Left colon (tissue), 2 donors: ENCODE data around the gene HADH. TPM values are rescaled to one million over a fixed set of nuclear protein-coding genes. Genes with fewer than 3 reads are reported as not detected.
A peak's percentile ranks its signal among the peaks of the same experiment; 100 is the strongest.
"Not testable (repeated sequence)": the region's sequence is repeated elsewhere in the genome, so short reads cannot be mapped to it uniquely, and the experiment has no call there.

Experiments
- ATAC-seq: fragments of 200-7000 bp; cut with Tn5 transposase; one replicate; pipeline ENCODE4 v1.9.1; 2020; ENCODE audit warnings: mild to moderate bottlenecking, moderate library complexity
- DNase-seq, 2 donors: peaks; one replicate each; pipeline ENCODE4 v3.0.0-alpha.2; 2020
- intact Hi-C, 2 donors: fragments of 100-400 bp; cut with DNase I in 1 of 2; cut with micrococcal nuclease in 1 of 2; formaldehyde crosslinking; loops; one replicate each; pipeline versions ENCODE4 v1.11.2 to v1.14.0; 2022; cut with DNase I, micrococcal nuclease
- total RNA-seq, 2 donors: library from RNA; stranded (reverse); fragmentation: NEBNext Ultra II Directional; extraction: Animal tissue kit (Norgen Biotek cat#: 25700); gene quantifications; one replicate each; pipeline ENCODE4 v1.2.1, GENCODE V29; 2021
- donor health status: DM: no; HTN: no; CAD: no.
- donor health status: DM: yes; HTN: yes; CAD: no.

The HADH gene
- total RNA-seq, 2 donors from 2014 or later, result 145 to 147 TPM

DNA sequence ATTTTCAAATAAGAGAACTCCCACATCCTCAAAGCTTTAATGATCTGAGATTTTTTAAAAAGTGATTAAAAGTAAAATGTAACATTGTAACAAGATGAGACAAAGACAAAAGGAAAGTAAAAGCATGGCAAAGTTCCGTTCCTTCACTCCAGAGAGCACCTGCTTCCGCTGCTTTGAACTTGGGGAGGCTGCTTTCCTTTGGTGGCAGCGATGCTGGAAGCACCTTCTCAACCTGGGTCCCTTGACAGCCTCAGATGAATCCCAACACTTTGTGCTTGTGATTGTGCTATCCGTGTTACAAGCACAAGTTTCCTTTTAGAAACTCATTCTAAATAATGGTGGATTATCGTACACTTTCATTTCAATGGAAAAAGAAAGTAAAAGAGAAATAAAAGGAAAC, 59.7 kb downstream of the HADH start:
- DNase-seq (no peak), ATAC-seq (no peak)
- intact Hi-C loops, result no loop called here

DNA sequence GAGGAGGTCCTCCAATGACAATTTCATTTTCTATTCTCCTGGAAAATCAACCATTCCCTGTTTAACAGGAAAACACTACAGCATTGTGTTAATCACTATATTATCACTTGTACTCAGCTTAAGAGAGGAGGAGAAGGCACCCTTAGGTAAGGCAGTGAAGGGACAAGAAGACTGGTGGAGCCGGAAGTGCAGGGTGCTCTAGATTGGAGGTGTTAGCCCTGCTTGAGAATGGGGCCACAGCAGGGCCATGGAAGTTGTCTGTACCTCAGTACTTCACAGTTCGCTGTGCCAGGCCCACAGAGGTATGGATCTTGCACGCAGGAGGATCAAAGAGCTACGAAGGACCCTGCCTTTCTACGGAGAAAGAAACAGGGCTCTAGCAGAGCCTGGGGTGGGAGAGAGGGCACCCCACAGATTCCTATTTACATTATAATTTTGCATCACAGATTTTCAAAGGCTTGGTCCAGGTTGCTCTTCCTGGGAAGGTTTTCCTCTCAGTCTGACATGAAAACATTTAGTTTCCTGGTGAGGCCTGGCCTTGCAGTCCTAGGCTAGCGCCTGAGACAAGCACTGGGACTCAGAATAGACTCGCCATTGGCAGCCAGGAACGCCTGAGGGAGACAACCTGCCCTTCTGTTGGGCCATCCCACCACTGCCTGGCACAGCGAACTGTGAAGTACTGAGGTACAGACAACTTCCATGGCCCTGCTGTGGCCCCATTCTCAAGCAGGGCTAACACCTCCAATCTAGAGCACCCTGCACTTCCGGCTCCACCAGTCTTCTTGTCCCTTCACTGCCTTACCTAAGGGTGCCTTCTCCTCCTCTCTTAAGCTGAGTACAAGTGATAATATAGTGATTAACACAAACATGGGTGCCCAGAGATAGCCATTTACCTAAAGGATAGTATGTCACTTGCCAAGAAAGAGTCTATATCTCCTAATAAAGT, 60.8 kb downstream of the HADH start:
- intact Hi-C loops, DNase-seq, ATAC-seq: not testable (repeated sequence)

DNA sequence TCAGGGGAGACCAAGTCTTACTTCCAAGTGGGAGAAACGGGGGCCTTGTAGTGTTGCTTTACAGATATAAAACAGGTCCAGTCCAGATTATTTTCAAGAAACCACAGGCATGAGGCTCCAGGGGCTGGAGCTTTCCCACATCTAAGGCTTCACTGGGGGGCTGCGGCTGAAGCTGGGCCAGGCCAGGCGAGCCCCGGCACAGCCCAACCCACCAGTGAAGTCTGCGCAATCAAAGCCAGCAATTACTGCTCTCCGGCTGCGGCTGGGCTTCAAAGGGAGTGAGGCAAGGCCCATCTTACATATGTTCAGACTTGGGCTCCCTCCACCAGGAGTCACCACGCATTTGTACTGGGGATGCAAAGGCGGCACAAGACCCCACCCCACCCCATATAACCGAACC, 61.7 kb downstream of the HADH start:
- intact Hi-C loops, result no loop called here
- ATAC-seq, result no peak
- no peak for DNase-seq

DNA sequence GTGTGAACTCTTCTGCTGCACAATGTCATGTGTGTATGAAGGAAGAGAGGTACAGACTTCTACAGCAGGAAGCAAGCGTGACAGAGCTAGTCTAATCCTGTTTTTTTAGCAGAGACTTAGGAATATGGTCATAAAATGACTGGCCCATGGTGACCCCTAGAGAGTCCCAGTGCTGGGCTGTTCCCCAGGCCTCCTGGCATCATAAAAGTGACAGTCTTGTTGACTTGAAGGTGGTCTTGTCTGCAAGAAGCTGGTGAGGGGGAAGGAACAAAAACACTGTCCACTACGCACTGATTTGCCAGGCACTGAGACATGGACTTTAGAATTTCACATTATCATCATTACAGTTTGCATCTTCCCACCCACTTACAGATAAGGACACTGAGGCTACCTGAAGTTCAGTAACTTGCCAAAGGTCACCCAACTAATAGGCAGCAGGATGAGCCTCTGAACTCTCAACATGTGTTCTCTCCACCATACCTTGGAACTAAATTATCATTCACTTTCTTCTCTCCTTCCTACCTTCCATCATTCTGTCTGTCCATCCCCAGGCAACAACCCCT, 63.0 kb downstream of the HADH start:
- ATAC-seq (no peak), DNase-seq (no peak)
- intact Hi-C loops, result no loop called here

DNA sequence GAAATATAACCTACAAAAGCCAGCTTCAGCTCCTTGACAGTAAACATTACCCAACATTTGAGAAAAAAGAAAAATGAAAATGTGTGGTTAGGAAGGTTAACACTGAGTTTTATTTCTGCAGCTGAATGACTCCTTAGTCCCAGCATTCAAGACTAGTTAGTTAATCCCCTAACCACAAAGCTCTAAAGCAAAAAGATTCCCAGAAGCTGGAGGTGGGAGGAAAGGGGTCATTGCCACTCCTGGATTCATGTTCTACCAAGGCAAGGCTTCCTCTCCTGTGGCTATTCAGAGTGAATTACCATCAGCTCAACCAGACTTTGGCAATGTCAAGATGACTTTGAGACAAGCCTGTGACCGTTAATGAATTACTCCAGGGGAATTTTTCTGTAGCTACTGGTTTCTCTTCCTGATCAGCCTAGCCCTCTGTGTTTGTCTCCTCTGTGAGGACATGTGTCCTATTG, 63.6 kb downstream of the HADH start:
- no peak for DNase-seq
- no peak for ATAC-seq
- intact Hi-C loops, result no loop called here

DNA sequence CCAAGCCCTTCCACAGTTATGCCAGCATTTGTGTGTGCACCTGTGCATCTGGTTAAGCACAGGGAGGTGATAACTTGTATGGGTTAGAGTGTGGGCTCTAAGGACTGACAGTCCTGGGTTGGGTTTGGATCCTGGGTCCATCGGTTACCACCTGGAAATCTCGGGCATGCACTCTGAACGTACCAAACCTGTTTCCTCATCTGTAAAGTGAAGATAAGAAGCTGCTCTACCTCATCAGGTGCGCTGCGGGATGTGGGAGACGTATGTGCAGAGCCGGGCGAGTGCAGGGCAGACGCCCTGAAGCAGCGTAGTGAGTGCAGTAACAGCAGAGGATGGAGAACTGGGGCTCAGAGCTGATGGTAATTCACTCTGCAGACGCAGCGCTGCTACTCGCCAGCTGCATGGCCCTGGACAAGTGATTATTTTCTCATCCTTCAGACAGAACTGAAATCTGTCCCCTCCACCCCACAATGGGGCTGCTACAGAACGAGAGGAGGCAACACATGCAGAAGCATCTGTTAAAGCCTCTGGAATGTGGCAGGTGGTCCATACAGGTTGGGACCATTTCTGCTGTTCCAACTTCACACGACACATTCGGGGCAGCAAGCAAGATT, 64.4 kb downstream of the HADH start:
- ATAC-seq, result peak; percentile 45
- DNase-seq, result peak in 1 of 2 donors; percentile 9
- intact Hi-C loops, result no loop called here

DNA sequence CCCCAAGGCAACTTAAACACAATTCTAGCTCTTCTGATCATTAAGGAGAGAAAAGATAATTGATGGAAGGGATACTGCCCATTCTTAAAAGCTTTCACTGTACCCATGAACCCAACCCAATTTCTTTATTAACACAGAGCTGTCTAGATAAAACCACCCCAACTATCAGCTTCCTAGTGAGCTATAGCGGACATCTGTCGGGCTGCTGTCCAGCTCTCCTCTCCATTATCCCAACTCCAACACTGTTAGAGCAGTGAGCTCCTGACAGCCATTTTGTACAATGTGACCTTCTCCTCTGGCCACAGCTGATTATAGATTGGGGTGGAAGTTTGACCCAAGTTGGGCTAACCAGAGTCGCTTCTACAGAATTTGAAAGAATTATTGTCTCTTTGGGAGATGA, 66.1 kb downstream of the HADH start:
- ATAC-seq, result no peak
- no peak for DNase-seq
- intact Hi-C loops, result no loop called here

DNA sequence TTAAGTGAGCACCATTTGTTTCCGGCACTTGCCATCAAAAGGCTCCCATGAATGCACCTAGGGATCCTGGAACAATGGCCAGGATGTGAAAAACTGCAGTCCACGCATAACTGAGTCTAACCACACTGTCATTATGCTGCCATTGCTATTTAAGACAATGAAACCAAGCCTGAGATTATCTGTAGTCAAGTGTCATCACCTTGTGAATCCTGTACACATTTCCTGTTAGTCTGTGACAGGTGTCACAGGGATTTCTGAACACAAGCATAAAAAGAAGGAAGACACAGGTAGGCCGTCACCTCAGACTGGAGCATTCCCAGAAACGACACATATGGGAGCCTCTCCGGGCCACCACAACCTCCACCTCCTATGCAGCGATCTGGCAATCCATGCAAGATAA, 66.7 kb downstream of the HADH start:
- no peak for ATAC-seq
- no peak for DNase-seq
- intact Hi-C loops, result no loop called here

DNA sequence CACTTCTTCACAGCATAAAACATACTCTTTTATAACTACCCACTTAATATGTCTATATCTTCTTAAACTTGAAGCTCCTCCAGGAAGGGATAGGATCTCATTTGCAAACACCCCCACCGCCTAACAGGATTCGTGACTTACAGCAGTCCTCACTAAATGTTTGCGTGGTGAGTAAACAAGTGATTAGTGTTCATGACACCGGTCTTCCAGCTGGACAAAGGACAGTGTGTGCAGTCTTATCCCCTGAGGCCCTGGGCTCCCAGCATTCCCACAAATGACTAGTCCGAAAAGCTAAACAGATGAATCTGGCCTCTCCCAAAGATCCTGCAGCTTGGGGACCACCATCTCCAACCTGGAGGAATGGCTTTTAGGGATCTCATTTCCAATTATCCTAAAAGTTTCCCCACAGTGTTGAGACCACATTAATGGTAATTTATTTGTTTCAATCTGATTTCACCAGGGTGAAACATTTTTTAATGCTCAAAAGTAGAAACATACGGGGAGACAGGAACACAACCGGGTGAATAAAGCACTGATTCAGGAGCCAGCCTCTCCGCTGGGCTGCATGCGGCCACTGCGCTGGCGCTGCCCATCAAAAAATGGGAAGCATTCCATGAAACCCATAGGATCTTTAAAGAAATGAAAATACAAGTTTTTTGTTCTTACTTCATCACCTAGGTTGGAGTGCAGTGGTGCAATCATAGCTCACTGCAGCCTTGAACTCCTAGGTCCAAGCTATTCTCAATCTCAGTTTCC, 69.2 kb downstream of the HADH start:
- ATAC-seq, result no peak
- intact Hi-C loops, result no loop called here
- DNase-seq, result no peak

DNA sequence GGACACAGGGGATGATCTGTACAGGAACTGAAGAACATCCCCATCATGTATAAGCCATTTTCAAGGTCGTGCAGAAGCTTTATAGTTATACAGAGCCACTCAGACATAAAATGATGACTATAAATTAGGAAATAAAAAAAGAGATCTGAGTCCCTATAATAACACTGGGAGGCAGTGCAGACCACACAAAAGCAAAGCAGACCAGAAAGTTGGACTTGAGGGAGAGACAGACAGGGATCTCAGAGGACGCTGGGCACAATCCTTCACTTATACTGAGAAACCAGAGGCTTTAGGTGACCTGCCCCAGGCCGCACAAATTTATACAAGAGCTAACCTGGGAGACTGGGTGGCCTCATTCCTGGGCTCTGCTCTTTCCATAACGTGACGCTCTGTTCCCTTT, 70.5 kb downstream of the HADH start:
- intact Hi-C loops, result no loop called here
- peak; percentile 67 for ATAC-seq
- no peak for DNase-seq

DNA sequence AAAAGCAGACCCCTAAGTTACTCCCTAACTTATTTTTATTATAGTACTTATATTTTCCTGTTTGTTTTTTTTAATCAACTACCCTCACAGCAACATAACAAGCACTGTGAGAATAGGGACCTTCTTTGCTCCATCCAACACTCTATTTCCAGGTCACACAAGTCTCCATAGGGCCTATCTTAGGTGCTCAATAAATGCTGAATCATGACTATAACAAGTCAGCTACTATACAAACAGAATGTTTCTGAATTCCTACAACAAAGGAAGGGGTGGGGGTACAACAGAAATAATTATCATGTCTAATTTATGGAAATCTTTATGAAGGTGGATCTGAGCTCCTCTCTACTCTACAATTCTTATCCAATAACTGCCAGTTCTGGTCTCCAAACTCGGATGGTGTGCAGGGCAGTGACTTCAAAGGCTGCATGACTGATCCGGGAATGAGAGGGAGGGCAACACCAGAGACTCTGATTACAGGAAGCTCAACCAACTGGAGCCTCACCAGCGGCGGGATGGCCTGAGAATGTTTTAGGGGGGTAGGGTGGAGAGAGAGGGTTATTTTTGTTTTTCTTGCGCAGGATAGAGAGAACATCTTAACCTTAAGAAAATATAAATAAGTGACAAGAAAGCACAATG, 71.1 kb downstream of the HADH start:
- DNase-seq, result no peak
- no peak for ATAC-seq
- intact Hi-C loops, result no loop called here

DNA sequence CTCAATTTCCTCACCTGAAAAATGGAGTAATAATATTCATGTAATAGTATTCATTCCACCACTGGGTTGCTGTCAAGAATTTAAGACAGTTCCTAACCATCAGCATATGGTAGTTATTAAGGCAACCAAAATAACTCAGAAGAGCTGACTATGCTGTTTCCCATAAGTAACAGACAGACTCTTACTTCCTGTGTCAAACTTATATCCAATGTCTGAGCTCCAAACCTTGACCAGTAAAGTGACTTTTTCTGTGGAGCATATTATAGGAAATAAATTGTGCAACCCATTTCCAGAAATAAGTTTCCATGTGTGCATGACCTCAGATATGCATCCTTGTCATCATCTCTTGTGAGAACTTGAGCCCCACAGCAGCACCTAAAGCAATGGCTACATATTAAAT, 78.8 kb downstream of the HADH start:
- ATAC-seq, result no peak
- intact Hi-C loops, result no loop called here

DNA sequence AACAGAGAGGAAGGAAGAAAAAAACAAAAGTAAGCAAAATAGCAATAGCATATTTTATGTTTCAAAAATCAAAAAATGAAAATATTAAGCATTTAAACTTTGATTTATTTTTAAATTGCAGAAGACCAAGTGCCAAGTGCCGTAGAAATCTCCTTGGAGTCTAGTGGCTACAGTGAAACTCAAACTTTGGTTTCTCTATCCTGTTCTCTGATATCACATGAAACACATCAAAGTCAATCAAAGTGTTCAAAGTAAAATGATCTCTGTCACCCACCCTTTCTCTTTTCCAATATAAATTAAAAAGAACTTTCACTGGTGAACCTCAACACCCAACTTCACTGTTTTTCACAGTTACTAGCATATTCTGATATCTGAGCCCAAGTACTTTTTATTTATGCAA, 81.1 kb downstream of the HADH start:
- intact Hi-C loops, result no loop called here
- DNase-seq (no peak), ATAC-seq (no peak)

More for the DNA sequence above, 78.8 kb downstream of the HADH start:
- no peak for DNase-seq

DNA sequence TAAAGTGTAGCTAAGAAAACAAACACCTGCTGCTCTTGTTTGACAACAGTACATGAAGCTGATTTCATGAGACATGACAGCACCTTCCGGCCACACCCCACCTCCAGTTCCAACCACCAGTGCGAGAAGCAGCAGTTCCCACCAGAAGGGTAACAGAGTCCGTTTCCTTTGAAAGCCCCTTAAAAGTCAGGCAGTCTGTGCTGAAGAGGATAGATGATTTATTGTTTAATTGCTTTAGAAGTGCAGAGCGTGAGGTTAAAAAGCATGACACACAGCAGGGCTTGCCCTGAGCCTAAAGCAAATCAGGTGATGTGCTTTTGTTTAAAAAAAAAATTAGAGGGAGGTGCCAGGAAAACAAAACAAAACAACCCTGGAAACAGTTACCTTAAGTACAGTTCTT, 82.6 kb downstream of the HADH start:
- intact Hi-C loops, result no loop called here
- ATAC-seq, result peak; percentile 97
- peak in 1 of 2 donors; percentile 50 for DNase-seq

DNA sequence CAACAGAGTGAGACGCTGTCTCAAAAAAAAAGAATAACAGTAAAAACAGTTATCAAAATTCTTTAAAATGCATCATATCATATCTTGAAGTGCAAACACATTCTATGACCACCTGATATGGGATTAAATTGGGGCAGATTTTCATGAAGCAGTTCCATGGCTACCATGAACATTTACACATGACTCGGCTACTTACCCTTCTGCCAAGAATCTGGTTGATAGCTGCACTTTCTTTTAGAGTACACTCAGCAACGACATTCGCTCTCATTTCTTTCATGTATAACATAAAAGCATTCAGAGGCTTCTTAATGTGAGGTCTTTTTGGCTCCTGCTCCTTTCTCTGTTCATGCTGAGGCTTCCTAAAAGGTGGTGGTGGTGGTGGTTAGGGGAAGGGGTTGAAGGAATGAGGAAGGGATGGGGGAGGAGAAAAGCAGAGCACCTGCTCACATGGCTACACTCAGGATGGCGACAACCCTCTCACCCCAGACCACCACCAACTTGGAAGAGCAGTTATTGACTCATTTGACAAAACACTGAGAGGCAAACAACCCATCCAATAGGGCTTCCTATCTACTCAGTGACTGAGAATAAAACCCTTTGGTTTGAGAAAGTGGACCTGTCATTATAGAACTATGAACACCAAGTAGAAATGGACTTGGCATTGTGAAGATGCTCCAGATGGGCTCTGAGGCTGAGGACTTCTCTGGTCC, 88.5 kb downstream of the HADH start:
- intact Hi-C loops, result no loop called here
- DNase-seq, result no peak
- ATAC-seq, result no peak

DNA sequence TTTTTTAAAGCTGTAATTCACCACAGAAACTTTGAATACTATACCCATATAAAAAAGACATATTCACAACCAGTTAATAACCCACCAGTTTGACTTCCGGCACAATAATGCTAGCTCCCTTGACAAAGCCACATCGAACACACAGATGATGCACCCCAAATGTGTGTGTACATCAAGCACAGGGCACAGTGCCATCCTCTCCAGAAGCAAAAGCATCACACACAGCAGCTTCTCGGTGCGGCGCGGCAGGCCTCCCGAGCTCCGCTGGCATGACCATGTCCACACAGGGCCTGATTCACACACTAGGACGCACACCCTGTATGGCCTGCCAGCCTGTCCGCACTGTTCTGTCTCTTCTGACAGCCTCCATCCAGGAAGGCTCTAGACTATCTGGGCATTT, 91.1 kb downstream of the HADH start:
- DNase-seq (no peak), ATAC-seq (no peak)
- intact Hi-C loops, result no loop called here

DNA sequence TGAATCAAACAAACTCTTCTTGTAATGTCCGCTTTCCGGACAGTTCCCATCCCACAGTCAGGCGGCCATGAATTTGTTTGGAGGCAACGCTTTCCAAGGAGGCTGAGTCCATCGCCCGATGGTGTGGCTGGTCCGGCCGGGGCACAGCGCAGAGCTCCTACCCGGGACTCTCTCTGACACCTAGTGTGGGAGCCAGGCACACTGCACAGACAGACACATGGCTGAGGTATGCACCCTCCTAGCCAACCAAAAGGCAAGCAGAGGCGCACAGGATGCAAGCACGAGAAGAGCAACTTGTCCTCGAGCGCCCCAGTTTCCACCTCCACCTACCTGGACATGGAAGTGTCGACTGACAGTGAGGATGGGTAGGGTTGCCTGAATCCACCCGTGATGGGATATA, 91.6 kb downstream of the HADH start:
- intact Hi-C loops, result no loop called here
- DNase-seq (no peak), ATAC-seq (no peak)
